Neuron (in vitro differentiated cells): ENCODE measurements around the gene TSHZ2.

Source experiments
- H2AFZ ChIP-seq: one replicate; pipeline ENCODE4 v1.6.1; 2013; ENCODE audit warnings: low read depth, mild to moderate bottlenecking, inconsistent platforms, low read length, moderate library complexity
- H3K27me3 ChIP-seq: one replicate; pipeline ENCODE4 v1.6.1; 2013; ENCODE audit warnings: low read length; ENCODE audit not compliant: insufficient read depth
- H3K36me3 ChIP-seq: one replicate; pipeline ENCODE4 v1.6.1; 2013; ENCODE audit warnings: low read length; ENCODE audit not compliant: insufficient read depth
- H3K4me1 ChIP-seq: one replicate; pipeline ENCODE4 v1.6.1; 2013; ENCODE audit warnings: low read length; ENCODE audit not compliant: insufficient read depth
- H3K4me3 ChIP-seq: 2 replicates; pipeline ENCODE4 v1.5.1; 2013; ENCODE audit warnings: mild to moderate bottlenecking, low read length, moderate library complexity
- H3K9me3 ChIP-seq: one replicate; pipeline ENCODE4 v1.6.1; 2013; ENCODE audit warnings: low read length

The TSHZ2 gene

GRCh38 chr20:52943185-52943841 is 28.8 kb upstream of the TSHZ2 start:
- no peaks in the 10 kb centered on the region for H3K9me3 ChIP-seq
- H3K27me3 ChIP-seq, result no peaks in the 10 kb centered on the region
- no peaks in the 10 kb centered on the region for H3K4me1 ChIP-seq
- no peak overlapping the region for H2AFZ ChIP-seq
- no peak overlapping the region for H3K4me3 ChIP-seq
- H3K36me3 ChIP-seq, result no peaks in the 10 kb centered on the region

GRCh38 chr20:52945268-52945667 is 26.9 kb upstream of the TSHZ2 start:
- Histone ChIP-seq H3K27me3 (no peaks in the 10 kb centered on the region), H3K4me1 (no peaks in the 10 kb centered on the region), H3K9me3 (no peaks in the 10 kb centered on the region), H3K4me3 (no peak overlapping the region), H3K36me3 (no peaks in the 10 kb centered on the region), H2AFZ (no peak overlapping the region)

- no peak overlapping the region for H2AFZ ChIP-seq
These were observed 26.2 kb upstream of the TSHZ2 start for GRCh38 chr20:52945862-52946522.

GRCh38 chr20:52948491-52948890 is 23.7 kb upstream of the TSHZ2 start:
- H3K36me3 ChIP-seq, result no peaks in the 10 kb centered on the region
- no peak overlapping the region for H2AFZ ChIP-seq
- no peaks in the 10 kb centered on the region for H3K4me1 ChIP-seq
- no peaks in the 10 kb centered on the region for H3K27me3 ChIP-seq
- no peak overlapping the region for H3K4me3 ChIP-seq
- H3K9me3 ChIP-seq, result no peaks in the 10 kb centered on the region

More at GRCh38 chr20:52945862-52946522, 26.2 kb upstream of the TSHZ2 start:
- H3K36me3 ChIP-seq, result no peaks in the 10 kb centered on the region
- no peaks in the 10 kb centered on the region for H3K27me3 ChIP-seq
- H3K4me3 ChIP-seq, result no peak overlapping the region
- H3K4me1 ChIP-seq, result no peaks in the 10 kb centered on the region
- no peaks in the 10 kb centered on the region for H3K9me3 ChIP-seq

- no peak overlapping the region for H2AFZ ChIP-seq
- no peaks in the 10 kb centered on the region for H3K27me3 ChIP-seq
- no peaks in the 10 kb centered on the region for H3K4me1 ChIP-seq
- no peaks in the 10 kb centered on the region for H3K9me3 ChIP-seq
- no peak overlapping the region for H3K4me3 ChIP-seq
- no peaks in the 10 kb centered on the region for H3K36me3 ChIP-seq
These were observed 19.1 kb upstream of the TSHZ2 start for GRCh38 chr20:52953020-52953419.

- no peaks in the 10 kb centered on the region for H3K27me3 ChIP-seq
These were observed 17.3 kb upstream of the TSHZ2 start for GRCh38 chr20:52954849-52955248.

GRCh38 chr20:52958211-52958610 is 13.9 kb upstream of the TSHZ2 start:
- H2AFZ ChIP-seq, result no peak overlapping the region
- no peaks in the 10 kb centered on the region for H3K36me3 ChIP-seq
- H3K4me1 ChIP-seq, result peaks cover 2% of the 10 kb centered on the region
- H3K4me3 ChIP-seq, result no peak overlapping the region
- no peaks in the 10 kb centered on the region for H3K9me3 ChIP-seq
- H3K27me3 ChIP-seq, result peaks cover 1% of the 10 kb centered on the region

More at GRCh38 chr20:52954849-52955248, 17.3 kb upstream of the TSHZ2 start:
- Histone ChIP-seq H3K4me1 (peaks cover 2% of the 10 kb centered on the region), H3K9me3 (no peaks in the 10 kb centered on the region), H2AFZ (no peak overlapping the region), H3K4me3 (no peak overlapping the region), H3K36me3 (no peaks in the 10 kb centered on the region)

GRCh38 chr20:52959125-52959524 is 13.0 kb upstream of the TSHZ2 start:
- Histone ChIP-seq H2AFZ (peak overlapping the region; percentile 82), H3K27me3 (peaks cover 3% of the 10 kb centered on the region), H3K9me3 (no peaks in the 10 kb centered on the region), H3K4me1 (peaks cover 2% of the 10 kb centered on the region), H3K4me3 (no peak overlapping the region), H3K36me3 (no peaks in the 10 kb centered on the region)

GRCh38 chr20:52962183-52962582 is 10.0 kb upstream of the TSHZ2 start:
- Histone ChIP-seq H2AFZ (no peak overlapping the region), H3K27me3 (peaks cover 3% of the 10 kb centered on the region), H3K9me3 (no peaks in the 10 kb centered on the region), H3K4me3 (no peak overlapping the region), H3K36me3 (no peaks in the 10 kb centered on the region), H3K4me1 (peaks cover 2% of the 10 kb centered on the region)

GRCh38 chr20:52963131-52963530 is 9.0 kb upstream of the TSHZ2 start:
- no peaks in the 10 kb centered on the region for H3K9me3 ChIP-seq
- no peak overlapping the region for H3K4me3 ChIP-seq
- peaks cover 2% of the 10 kb centered on the region for H3K4me1 ChIP-seq
- H3K27me3 ChIP-seq, result peaks cover 3% of the 10 kb centered on the region
- H2AFZ ChIP-seq, result no peak overlapping the region
- H3K36me3 ChIP-seq, result no peaks in the 10 kb centered on the region

- H3K36me3 ChIP-seq, result no peaks in the 10 kb centered on the region
- H2AFZ ChIP-seq, result no peak overlapping the region
These were observed 8.0 kb upstream of the TSHZ2 start for GRCh38 chr20:52964131-52964530.

GRCh38 chr20:52965380-52965779 is 6.8 kb upstream of the TSHZ2 start:
- no peak overlapping the region for H2AFZ ChIP-seq
- no peaks in the 10 kb centered on the region for H3K9me3 ChIP-seq
- no peaks in the 10 kb centered on the region for H3K4me1 ChIP-seq
- H3K27me3 ChIP-seq, result peaks cover 3% of the 10 kb centered on the region
- H3K4me3 ChIP-seq, result no peak overlapping the region
- no peaks in the 10 kb centered on the region for H3K36me3 ChIP-seq

More at GRCh38 chr20:52964131-52964530, 8.0 kb upstream of the TSHZ2 start:
- Histone ChIP-seq H3K9me3 (no peaks in the 10 kb centered on the region), H3K4me3 (no peak overlapping the region), H3K27me3 (peaks cover 3% of the 10 kb centered on the region), H3K4me1 (peaks cover 2% of the 10 kb centered on the region)

- peaks cover 3% of the 10 kb centered on the region for H3K27me3 ChIP-seq
- no peak overlapping the region for H3K4me3 ChIP-seq
- no peaks in the 10 kb centered on the region for H3K36me3 ChIP-seq
- no peak overlapping the region for H2AFZ ChIP-seq
- H3K4me1 ChIP-seq, result no peaks in the 10 kb centered on the region
- no peaks in the 10 kb centered on the region for H3K9me3 ChIP-seq
These were observed 6.3 kb upstream of the TSHZ2 start for GRCh38 chr20:52965819-52966218.
